HG03460 (cell line): ENCODE results near the gene KAT6B.
A peak's percentile ranks its signal among the peaks of the same experiment; 100 is the strongest.
"Not testable (repeated sequence)": the region's sequence is repeated elsewhere in the genome, so short reads cannot be mapped to it uniquely, and the experiment has no call there.

Experiments
- ATAC-seq: cut with Tn5 transposase; IDR thresholded peaks from one replicate; pipeline ENCODE4 v1.9.1; 2021; ENCODE audit not compliant: unreplicated experiment

Gene KAT6B

GRCh38 chr10:74887614-74888284 is 61.3 kb downstream of the KAT6B start:
- no peak for ATAC-seq

- ATAC-seq = no peak
Measured at GRCh38 chr10:74888962-74889661, 62.7 kb downstream of the KAT6B start.

GRCh38 chr10:74889662-74889998 is 63.2 kb downstream of the KAT6B start:
- no peak for ATAC-seq

- ATAC-seq = no peak
Measured at GRCh38 chr10:74890460-74890859, 64.1 kb downstream of the KAT6B start.

GRCh38 chr10:74891053-74891452 is 64.7 kb downstream of the KAT6B start:
- ATAC-seq = no peak

GRCh38 chr10:74892839-74893238 is 66.4 kb downstream of the KAT6B start:
- no peak for ATAC-seq

- not testable (repeated sequence) for ATAC-seq
Measured at GRCh38 chr10:74893329-74893728, 66.9 kb downstream of the KAT6B start.

- no peak for ATAC-seq
Measured at GRCh38 chr10:74896788-74897527, 70.6 kb downstream of the KAT6B start.

- ATAC-seq = peak; percentile 59
Measured at GRCh38 chr10:74898201-74898976, 72.0 kb downstream of the KAT6B start.

- ATAC-seq = peak; percentile 48
Measured at GRCh38 chr10:74900297-74900696, 73.9 kb downstream of the KAT6B start.

GRCh38 chr10:74901301-74901700 is 74.9 kb downstream of the KAT6B start:
- ATAC-seq = no peak

GRCh38 chr10:74901867-74902450 is 75.6 kb downstream of the KAT6B start:
- no peak for ATAC-seq

GRCh38 chr10:74903491-74903890 is 77.1 kb downstream of the KAT6B start:
- no peak for ATAC-seq

- ATAC-seq = no peak
Measured at GRCh38 chr10:74906611-74907198, 80.3 kb downstream of the KAT6B start.

- ATAC-seq = no peak
Measured at GRCh38 chr10:74909670-74910069, 83.3 kb downstream of the KAT6B start.

- no peak for ATAC-seq
Measured at GRCh38 chr10:74910241-74910975, 84.0 kb downstream of the KAT6B start.

- no peak for ATAC-seq
Measured at GRCh38 chr10:74910976-74911350, 84.6 kb downstream of the KAT6B start.

GRCh38 chr10:74912182-74912581 is 85.8 kb downstream of the KAT6B start:
- no peak for ATAC-seq

- no peak for ATAC-seq
Measured at GRCh38 chr10:74912682-74913081, 86.3 kb downstream of the KAT6B start.
